ENCODE data around the gene SYTL2.

Gene SYTL2

DNA sequence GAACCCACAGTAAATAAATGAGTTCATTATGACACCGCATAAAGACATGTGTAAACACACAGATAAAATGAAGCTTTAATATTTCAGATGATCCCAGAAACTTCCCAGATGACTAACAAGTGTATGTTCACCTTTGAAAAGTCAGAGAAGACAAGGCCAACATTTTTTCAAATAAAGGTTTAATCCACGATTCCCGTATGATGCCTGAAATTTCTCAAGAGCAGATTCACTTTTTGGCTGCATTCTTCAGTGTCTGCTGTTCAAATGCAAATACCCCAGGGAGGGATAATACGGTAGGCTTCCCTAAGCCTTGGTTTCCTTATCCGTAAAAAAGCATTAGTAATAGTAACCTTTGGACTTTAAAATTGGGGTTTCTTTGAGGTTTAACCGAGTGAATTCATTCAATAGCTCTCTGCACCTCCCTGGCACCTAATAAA, 62.5 kb downstream of the SYTL2 start:
- Histone ChIP-seq H3K4me3 (no peak overlapping the region), H3K27ac (no peak overlapping the region)

DNA sequence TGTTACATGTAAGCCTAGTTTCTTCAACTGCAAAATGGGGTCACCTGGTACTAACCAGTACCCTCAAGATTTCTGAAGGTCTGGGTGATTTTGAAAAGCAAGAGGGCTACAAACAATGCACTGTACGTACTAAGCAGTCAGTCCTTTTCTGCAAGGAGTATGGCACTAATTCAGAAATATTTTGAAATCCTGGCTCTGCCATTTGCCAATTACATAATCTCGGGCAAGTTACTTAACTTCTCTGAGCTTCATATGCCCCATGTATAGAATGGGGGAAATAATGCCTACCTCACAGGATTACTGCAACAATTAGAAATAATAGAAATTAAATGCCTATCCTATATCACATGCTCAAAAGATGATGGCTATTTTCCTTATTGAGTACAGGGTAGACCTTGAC, 64.3 kb downstream of the SYTL2 start:
- no peak overlapping the region for H3K27ac ChIP-seq
- no peak overlapping the region for H3K4me3 ChIP-seq

DNA sequence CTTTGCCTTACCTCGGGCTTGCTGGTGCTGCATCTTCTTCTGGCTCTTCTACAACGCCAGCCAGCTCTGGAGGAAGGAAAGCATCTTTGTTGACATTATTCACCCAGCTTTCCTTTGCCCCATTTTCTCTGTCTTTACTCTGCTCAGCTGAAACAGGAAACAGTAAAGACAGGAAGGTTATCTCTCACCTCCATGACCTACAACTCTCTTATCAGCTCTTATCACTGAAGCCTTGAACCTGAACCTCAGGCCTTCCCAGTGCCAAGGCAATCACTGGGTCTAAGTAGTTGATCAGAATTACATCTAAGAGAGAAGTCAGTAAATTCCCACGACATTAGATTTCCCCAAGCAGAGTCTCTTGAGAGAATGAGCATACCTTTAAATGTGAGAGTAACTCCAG, 65.3 kb downstream of the SYTL2 start:
- H3K27ac ChIP-seq = no peak overlapping the region

DNA sequence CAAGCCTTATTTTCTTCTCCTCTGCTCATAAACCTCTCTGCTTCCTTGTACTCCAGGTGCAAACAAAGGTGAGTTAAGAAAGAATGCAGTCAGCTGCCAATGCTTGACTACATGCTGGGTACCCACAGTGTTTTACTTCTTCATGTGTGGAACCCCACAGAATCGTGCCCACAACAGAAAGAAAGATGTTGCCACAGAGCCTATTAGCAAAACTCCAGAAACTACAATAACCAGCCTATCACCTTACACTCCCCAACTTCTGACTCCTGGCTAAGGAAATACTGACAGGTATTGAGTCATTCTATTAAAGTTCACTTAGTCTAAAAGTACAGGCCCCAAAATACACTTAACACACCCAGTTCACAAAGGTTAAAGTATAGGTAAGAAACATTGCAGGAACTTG, 68.1 kb downstream of the SYTL2 start:
- Histone ChIP-seq H3K4me3 (no peak overlapping the region), H3K27ac (no peak overlapping the region)

More for the DNA sequence above, 65.3 kb downstream of the SYTL2 start:
- H3K4me3 ChIP-seq = no peak overlapping the region

DNA sequence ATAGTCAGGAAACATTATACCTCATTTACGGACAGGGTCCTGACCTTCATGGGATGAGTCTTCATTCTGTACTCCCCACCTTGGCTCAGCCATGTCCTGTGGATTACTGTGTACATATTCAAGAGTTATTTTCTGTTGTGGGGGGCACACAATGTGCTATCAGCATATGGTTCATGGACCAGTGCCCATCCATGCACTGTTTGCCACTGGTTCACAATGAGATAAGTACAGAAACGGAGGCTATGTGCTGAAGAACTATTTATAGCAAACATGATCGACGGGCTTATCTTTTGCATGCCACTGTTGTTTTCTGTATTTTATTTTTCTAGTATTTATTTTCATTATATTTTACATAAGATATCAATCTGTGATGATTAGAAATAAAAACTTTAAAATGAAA, 68.6 kb downstream of the SYTL2 start:
- Histone ChIP-seq H3K27ac (no peak overlapping the region), H3K4me3 (no peak overlapping the region)

DNA sequence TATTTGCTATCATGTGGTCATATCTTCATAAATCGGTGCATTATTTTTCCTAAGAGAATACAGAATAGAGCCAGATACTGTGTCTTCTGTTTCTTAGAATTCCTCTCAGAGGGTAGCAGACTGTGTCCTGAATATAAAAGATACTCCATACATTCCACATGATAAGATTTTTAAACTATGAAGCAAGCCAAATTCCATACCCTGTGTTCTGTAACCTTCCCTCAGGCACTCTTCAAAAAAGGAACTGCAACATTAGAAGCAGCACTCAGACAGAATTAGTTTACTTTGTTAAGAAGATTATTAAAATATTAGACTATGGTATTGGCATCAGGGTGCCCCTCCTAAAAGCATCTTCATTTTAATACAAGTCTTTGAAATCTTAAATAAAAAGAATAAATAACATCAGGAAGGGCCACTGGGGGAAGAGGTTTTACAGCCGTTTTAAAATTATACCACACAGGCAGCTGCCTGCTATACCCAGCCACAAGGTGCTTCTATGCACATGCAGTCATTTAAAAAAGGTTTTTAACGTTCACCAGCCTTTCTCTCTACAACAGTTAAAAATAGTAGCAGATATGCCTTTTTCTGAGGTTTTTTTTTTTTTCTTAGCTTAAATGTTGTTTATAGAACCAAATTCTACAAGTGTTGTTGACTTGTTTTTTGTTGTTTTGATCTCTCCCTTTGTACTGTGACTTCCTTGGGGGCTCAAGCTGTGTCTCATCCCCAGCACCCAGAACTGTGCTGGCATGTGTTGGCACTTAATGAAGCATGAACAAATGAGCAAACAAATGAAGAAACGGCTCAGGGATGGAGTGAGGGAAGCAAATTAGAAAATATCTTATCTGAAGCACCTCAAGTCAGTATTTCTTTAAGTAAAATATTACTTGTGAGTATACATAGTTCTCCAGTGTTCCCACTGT, 70.2 kb downstream of the SYTL2 start:
- no peak overlapping the region for H3K4me3 ChIP-seq
- H3K27ac ChIP-seq = no peak overlapping the region

DNA sequence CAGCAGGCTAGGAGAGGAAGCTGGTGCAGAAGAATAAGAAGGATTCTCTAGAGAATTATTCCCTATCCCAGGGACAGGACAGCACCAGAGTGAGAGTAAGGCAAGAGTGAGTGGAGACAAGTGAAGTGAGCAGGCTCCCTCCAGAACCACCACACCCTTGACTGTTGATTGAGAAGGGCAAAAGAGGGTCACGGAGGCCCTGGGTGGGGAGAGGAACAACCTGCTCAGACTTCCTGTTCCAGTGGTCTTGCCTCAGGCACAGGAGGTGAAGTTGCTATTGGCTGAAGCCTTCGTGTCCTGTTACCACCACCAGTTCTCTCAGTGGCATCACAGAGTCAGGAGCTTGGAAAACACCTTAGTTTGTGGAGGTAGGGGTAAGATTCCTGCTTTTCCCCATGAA, 73.2 kb downstream of the SYTL2 start:
- no peak overlapping the region for H3K27ac ChIP-seq

DNA sequence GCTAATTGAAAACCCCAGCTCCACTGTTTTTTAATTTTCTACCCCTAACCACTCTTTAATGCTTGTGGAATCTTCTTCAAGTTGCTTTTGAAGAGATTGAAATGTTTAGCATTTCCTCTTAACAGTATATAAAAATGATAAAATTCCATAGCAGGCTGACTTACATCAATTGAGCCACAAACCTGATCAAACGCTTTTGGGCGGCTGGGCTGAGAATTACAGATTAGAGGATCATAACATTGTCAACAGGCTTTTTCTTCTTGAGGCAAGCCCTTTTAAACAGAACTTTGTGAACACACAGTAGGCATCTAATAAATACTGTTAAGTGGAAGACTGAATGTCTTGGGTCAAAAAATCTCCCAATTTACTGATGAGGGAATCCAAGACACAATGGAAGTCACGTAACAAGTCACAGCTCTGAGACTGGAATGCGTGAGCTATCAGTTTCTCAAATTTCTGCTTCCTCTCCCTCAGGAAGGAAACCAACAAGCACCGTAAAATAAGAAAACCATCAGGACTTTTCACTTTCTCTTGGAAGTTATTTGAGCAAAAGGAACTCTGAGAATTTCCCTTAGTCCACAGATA, 75.0 kb downstream of the SYTL2 start:
- no peak overlapping the region for H3K4me3 ChIP-seq
- H3K27ac ChIP-seq = peak overlapping the region in 2 of 21 experiments; percentile 36 to 53

More for the DNA sequence above, 73.2 kb downstream of the SYTL2 start:
- H3K4me3 ChIP-seq = no peak overlapping the region

DNA sequence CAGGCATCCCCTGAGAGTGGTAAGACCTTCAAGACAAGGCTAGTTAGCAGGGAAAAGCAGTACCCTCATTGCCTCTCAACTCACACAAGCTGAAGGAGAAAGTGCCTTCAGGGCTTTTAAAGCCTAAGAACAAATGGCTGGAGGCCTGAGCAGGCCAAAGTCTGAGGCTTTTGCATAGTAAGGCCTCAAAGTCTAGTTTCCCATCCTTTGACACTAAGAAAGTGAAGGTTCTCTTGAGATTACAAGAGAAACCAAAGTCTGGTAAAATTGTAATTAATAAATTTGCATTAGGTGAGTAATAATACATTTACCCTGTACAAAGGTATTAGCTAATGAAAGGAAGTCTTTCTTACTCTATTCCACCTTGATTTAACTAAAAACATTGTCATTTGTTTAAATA, 78.0 kb downstream of the SYTL2 start:
- no peak overlapping the region for H3K4me3 ChIP-seq

DNA sequence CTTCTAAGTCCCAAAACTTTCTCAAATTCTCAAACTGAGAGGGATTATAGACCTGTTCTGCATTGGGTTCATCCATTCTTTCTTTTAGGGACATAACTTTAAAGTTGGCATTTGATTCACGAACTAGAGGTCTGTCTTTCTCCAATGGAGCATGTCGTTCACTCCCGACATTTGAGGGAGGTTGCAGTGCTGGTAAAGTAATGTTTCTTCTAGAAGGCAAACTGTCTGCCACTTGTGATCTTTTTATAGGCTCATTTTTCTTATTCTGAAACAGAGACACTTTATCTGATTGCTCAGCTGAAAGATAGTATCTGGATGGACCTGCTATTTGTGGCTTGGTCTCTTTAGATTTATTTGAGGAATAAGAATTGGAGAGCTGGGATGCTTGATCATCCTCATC, 84.6 kb downstream of the SYTL2 start:
- H3K27ac ChIP-seq = no peak overlapping the region
- H3K4me3 ChIP-seq = no peak overlapping the region

More for the DNA sequence above, 78.0 kb downstream of the SYTL2 start:
- H3K27ac ChIP-seq = no peak overlapping the region

DNA sequence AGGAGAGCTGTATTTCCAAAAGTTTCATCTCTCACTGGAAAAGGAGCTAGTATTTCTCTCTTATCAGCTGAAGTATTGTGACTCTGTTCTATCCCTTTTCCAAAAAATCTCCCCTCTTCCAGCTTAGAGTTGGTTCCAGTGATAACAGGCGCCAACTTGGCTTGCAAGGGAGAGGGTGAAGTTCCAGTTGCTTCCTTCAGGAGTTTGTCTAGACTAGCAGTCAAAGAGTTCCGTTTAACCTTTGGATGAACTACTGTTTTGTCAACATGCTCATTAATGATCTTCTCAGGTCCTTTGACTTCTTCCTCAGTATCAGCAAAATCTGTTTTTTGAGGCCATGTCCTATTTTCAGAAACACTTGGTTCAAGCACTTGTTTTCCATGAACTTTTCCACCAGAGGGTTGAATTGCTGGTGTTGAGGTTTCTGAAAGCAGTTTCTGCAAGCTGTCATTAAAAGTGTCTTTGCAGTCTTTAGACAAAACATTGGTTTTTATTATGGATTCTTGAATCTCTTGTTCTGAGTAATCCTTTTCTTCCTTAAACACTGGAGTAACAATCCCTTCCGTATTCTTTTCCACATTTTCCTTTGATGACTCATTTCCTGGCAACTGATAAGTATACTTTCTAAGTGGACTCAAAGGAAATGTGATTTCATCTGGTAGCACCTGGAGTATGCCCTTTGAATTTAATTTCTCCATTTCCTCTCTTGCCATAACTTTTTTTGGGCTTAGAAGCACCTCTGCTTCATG, 85.3 kb downstream of the SYTL2 start:
- Histone ChIP-seq H3K27ac (peak overlapping the region in 1 of 21 experiments; percentile 32), H3K4me3 (no peak overlapping the region)

DNA sequence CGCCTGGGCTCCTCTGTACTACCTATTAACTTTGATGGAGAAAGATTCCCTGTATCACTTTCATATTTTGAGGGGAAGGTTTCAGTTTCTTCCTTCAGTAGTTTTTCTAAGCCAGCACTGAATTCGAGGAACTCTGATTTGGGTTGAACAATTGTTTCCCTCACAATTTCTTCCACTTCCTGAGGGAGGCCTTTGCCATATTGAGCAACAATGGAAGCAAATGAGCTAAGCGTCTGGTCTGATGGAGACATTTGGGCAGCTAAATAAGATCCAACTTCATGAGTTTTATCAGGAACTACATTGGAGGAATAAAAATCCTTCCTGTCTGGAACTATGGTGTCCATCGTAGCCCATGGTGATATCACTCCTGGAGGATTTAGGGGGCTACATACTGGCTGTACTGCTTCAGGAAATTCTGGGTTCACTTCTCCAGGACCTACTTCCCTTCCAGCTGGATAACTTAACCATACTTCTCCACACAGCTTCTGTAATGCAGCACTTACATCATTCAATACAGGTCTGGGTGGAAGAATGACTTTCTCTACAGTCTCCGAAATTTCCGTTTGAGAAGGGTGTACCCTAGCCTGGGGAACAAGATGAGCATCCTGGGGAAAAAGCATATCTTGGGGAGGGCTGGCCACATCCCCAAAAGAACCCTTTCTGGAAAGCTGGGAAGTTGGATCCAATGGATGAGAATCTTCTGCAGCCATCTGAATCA, 86.0 kb downstream of the SYTL2 start:
- H3K27ac ChIP-seq = peak overlapping the region in 1 of 21 experiments; percentile 32

DNA sequence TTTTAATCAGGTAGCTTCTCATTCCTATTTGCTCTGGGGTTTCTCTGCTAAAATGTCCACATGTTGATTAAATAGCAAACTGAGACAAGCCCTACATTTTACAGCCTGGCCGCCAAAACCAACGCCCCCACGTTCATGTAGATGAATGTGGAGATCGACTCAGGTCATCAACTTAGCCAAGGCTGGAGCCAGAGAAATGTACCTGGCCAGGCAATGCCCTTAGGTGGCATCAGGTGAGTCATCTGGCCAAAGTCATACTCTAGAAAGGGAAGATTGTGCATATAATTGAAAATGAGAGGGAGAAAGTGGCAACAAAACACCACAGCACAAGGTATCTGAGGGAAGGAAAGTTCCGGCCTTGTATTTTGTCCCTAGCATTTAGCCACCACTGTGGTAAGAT, 87.9 kb downstream of the SYTL2 start:
- H3K4me3 ChIP-seq = no peak overlapping the region
- no peak overlapping the region for H3K27ac ChIP-seq

More for the DNA sequence above, 86.0 kb downstream of the SYTL2 start:
- H3K4me3 ChIP-seq = no peak overlapping the region

DNA sequence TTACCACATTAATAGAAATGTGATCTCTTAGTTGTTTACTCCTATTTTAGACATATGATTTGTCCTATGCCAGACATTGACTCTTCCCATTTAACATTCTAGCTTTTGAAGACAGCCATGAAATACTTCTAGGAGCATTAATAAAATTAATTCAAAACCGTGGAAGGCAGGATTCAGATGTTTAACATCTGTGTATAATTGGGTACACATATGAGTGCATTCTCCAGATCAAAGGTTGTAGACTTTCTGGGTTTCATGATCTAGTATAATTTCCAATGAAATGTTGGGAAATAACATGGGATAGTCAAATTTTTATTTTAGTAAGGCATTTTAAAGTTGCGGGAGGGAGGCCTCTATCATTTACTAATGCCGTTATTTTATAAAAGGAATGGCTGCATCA, 89.8 kb downstream of the SYTL2 start:
- Histone ChIP-seq H3K4me3 (no peak overlapping the region), H3K27ac (peak overlapping the region in 1 of 21 experiments; percentile 44)

DNA sequence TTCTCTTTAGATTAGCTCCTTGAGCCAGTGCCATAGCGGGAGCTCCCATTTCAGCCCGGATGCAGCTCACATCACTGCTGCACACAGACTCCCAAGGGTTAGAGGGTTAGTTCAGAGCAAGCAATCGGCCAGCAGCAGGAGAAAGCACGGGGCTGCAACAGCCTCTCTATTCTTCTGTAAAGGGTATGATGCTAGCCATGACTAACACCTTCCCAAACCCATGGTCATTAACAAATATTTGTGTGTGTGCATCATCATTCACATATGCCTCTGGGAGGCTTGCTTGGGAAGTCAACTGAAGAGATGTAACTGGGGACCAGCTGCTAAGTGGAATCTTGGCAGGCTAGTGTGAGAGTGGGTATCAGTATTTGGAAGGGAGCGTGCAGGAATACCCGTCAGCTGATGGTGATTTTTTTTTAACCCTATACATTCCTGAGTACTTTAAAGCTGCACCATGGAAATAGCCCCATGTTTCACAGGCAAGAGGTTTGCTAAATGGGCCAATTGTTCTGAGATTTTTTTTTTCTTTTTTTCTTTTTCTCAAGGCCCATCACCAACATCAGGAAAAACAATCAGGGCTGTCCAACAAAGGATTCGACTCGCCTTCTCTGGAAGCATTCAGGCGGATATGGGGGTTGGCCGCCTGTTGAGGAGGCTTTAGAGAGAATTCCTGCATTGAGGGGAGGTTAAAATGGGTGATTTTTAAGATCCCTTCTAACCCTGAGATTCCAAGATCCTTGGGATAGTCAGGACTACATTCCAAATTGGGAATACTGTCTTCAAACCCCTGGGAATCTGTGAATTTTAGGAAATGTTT, 91.7 kb downstream of the SYTL2 start:
- Histone ChIP-seq H3K27ac (peak overlapping the region in 18 of 21 experiments; percentile 37 to 85 (median 65)), H3K4me3 (peak overlapping the region in 5 of 7 experiments; percentile 2 to 24 (median 11))

DNA sequence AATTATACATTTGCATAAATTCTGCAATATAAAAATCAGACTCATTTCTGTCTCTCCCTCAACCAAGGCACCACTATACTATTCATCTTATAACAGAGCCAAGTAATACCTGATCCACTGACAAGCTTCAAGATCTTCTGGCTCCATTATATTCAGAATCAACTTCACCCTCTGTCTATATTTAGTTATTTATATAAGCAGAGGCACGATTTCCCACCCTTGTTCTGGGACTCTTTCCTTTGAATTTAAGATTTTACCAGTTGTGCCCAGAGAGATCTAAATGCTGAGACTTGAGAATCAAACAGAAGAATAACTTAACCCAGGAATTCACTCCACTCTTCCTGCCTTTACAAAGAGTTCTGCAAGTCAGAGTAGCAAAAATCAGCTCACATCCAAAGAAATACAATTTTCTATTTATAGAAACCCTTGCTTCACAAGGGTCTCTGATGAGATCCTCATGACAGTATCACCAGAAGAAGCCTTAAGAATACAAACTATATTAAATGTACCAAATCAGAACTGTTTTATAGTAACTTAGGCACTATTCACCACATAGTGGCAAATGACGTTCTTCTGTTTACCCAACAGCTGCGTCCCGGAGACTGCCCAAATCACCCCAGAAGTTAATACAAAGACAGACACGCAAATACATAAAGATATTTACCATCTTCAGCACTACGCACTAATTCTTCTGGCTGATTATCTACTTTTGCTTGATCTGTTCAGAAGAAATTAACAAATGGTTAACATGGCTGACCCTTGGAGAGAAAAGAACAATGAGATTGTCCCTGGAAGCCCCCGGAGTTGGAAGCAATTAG, 92.6 kb downstream of the SYTL2 start:
- Histone ChIP-seq H3K27ac (peak overlapping the region in 19 of 21 experiments; percentile 5 to 85 (median 64)), H3K4me3 (peak overlapping the region in 5 of 7 experiments; percentile 5 to 24 (median 11))

DNA sequence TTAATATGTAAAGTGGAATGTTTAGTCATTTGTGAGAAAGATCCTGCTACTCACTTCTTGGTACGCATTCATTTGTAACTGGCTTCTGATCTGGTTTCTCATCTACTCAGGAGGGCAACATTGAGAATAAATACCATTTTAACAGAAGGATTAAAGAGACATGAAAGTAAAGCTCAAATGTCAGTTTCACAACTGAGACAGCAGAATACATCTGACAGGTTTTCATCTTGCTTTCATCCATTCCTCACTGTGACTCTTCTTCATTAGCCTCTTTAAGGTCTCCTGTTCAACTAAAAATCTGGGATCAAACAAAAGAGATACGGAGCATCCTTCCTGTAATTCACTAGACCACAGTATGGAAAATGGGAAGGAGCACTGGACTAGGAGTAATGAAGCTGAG, 93.5 kb downstream of the SYTL2 start:
- H3K27ac ChIP-seq = peak overlapping the region in 6 of 21 experiments; percentile 11 to 85 (median 74)

DNA sequence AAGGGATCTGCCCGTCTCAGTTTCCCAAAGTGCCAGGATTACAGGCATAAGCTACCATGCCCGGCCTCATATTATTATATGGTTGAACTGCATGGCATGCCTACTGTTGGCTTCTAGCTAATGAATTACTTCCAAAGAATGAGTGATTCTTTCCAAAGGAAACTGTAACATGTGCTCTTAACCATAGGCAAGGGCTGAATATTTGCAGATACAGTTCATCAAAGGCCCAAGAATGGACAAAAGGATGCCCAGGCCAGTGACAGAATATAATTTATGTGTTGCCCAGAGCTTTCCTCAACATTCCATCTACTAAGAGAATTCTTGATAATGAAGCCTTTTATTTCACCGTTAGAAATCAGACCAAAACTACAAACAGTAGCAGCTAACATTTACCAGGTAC, 98.0 kb downstream of the SYTL2 start:
- no peak overlapping the region for H3K4me3 ChIP-seq
- H3K27ac ChIP-seq = no peak overlapping the region

More for the DNA sequence above, 93.5 kb downstream of the SYTL2 start:
- peak overlapping the region in 2 of 7 experiments; percentile 5 to 11 for H3K4me3 ChIP-seq
